DOHH2 (cell line): Measurements from ENCODE around the gene CDC42BPA.

Experiments
- H3F3A ChIP-seq: fragments of 200-600 bp; sonication (generic), shearing (Covaris generic); 2 replicates; pipeline ENCODE4 v1.6.0; 2016; ENCODE audit warnings: antibody characterized with exemption, mild to moderate bottlenecking; ENCODE audit not compliant: control insufficient read depth, insufficient read depth
- H3K27ac ChIP-seq: fragments of 200-600 bp; sonication (generic); 2 replicates; pipeline ENCODE4 v1.5.1; 2014; ENCODE audit warnings: low read depth, mild to moderate bottlenecking, low read length, moderate library complexity
- H3K27me3 ChIP-seq: fragments of 200-600 bp; sonication (generic); 2 replicates; pipeline ENCODE4 v1.6.1; 2014; ENCODE audit warnings: mild to moderate bottlenecking, low read length, mixed read lengths; ENCODE audit not compliant: control insufficient read depth
- H3K36me3 ChIP-seq: fragments of 200-600 bp; sonication (generic); 2 replicates; pipeline ENCODE4 v1.6.1; 2014; ENCODE audit warnings: mild to moderate bottlenecking, low read length, moderate library complexity, mixed read lengths; ENCODE audit not compliant: control insufficient read depth
- H3K4me1 ChIP-seq: fragments of 200-600 bp; sonication (generic); 2 replicates; pipeline ENCODE4 v1.6.1; 2014; ENCODE audit warnings: mild to moderate bottlenecking, low read length, mixed read lengths; ENCODE audit not compliant: control insufficient read depth
- H3K4me2 ChIP-seq: fragments of 200-600 bp; sonication (generic); 2 replicates; pipeline ENCODE4 v1.6.0; 2014; ENCODE audit warnings: mild to moderate bottlenecking, low read length, moderate library complexity
- H3K4me3 ChIP-seq: fragments of 200-600 bp; sonication (generic); 2 replicates; pipeline ENCODE4 v1.5.1; 2014; ENCODE audit warnings: mild to moderate bottlenecking, low read length, mixed read lengths
- H3K79me2 ChIP-seq: fragments of 200-600 bp; sonication (generic); 2 replicates; pipeline ENCODE4 v1.6.1; 2014; ENCODE audit warnings: mild to moderate bottlenecking, low read length, mixed read lengths; ENCODE audit not compliant: control insufficient read depth
- H3K9me2 ChIP-seq: fragments of 200-600 bp; sonication (generic); replicated peaks from 2 replicates; pipeline ENCODE4 v1.6.1; 2014; ENCODE audit warnings: mild to moderate bottlenecking, low read length, mixed read lengths; ENCODE audit not compliant: control insufficient read depth
- H3K9me3 ChIP-seq: fragments of 200-600 bp; sonication (generic); 2 replicates; pipeline ENCODE4 v1.6.1; 2014; ENCODE audit warnings: antibody characterized with exemption, low read length, mixed read lengths; ENCODE audit not compliant: control insufficient read depth, insufficient read depth
- H4K20me1 ChIP-seq: fragments of 200-600 bp; sonication (generic); 2 replicates; pipeline ENCODE4 v1.6.0; 2014; ENCODE audit warnings: low read depth, mild to moderate bottlenecking, antibody characterized with exemption, low read length, moderate library complexity; ENCODE audit not compliant: control insufficient read depth, insufficient read depth
- EZH2phosphoT487 ChIP-seq: fragments of 200-600 bp; sonication (generic); IDR thresholded peaks from 2 replicates; pipeline ENCODE4 v1.6.1; 2017; ENCODE audit warnings: borderline replicate concordance, mild to moderate bottlenecking, antibody characterized with exemption, low read length, moderate library complexity, mixed read lengths
- TF ChIP-seq, protein P1 (sequence below): fragments of 200-600 bp; sonication (generic); IDR thresholded peaks from one replicate; pipeline ENCODE4 v1.5.1; 2014; ENCODE audit warnings: antibody characterized with exemption, mild to moderate bottlenecking, low read depth, low read length; ENCODE audit not compliant: poor library complexity, severe bottlenecking

The CDC42BPA gene

DNA sequence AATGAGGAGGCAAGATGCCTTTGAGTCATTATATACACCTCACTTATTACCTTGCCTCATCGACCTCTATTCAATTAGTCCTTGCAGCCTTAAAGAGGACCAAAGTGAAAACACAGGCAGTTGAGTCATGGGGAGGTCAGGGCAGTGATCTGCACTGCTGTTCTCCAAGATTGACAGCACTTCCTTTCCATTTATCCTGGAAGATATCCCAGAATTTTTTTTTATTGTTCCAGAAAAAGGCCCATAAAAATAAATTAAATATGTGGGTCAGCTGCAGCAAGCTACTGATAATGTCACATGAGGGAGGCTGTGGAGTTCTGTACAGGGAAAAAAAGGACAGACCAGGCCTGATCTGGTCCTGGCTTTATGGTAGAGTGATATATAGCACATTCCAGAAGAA is 33.2 kb upstream of the CDC42BPA start:
- no peaks in the 10 kb centered on the region for H3K9me2 ChIP-seq
- no peaks in the 10 kb centered on the region for H3K9me3 ChIP-seq
- H3K27ac ChIP-seq = no peak overlapping the region
- no peaks in the 10 kb centered on the region for H3K79me2 ChIP-seq
- no peaks in the 10 kb centered on the region for H3K27me3 ChIP-seq
- no peaks in the 10 kb centered on the region for H3F3A ChIP-seq
- no peak overlapping the region for H3K4me3 ChIP-seq
- H3K4me2 ChIP-seq = no peak overlapping the region
- no peaks in the 10 kb centered on the region for H3K36me3 ChIP-seq
- H3K4me1 ChIP-seq = no peaks in the 10 kb centered on the region
- H4K20me1 ChIP-seq = no peaks in the 10 kb centered on the region
- no peak for TF ChIP-seq EZH2phosphoT487
- TF ChIP-seq, protein P1, sequence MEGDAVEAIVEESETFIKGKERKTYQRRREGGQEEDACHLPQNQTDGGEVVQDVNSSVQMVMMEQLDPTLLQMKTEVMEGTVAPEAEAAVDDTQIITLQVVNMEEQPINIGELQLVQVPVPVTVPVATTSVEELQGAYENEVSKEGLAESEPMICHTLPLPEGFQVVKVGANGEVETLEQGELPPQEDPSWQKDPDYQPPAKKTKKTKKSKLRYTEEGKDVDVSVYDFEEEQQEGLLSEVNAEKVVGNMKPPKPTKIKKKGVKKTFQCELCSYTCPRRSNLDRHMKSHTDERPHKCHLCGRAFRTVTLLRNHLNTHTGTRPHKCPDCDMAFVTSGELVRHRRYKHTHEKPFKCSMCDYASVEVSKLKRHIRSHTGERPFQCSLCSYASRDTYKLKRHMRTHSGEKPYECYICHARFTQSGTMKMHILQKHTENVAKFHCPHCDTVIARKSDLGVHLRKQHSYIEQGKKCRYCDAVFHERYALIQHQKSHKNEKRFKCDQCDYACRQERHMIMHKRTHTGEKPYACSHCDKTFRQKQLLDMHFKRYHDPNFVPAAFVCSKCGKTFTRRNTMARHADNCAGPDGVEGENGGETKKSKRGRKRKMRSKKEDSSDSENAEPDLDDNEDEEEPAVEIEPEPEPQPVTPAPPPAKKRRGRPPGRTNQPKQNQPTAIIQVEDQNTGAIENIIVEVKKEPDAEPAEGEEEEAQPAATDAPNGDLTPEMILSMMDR = no peak

DNA sequence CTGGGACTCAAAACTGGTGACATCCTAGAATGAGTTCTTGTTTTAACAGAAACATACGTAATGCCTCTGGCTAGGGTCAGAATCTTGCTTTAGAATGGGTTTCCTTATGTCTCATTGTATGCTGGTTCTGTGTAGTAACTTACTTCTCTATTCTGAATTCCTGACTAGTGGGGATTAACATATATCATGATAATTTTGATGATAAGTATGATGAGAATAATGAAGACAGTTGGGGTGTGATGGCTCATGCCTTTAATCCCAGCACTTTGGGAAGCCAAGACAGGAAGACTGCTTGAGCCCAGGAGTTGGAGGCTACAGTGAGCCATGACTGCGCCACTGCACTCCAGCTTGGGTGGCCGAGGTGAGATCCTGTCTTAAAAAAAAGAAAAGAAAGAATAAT is 31.7 kb upstream of the CDC42BPA start:
- Histone ChIP-seq H4K20me1 (no peaks in the 10 kb centered on the region), H3K4me1 (no peaks in the 10 kb centered on the region), H3K4me2 (no peak overlapping the region), H3K27ac (no peak overlapping the region), H3K9me2 (no peaks in the 10 kb centered on the region), H3K4me3 (no peak overlapping the region), H3F3A (no peaks in the 10 kb centered on the region), H3K36me3 (no peaks in the 10 kb centered on the region), H3K27me3 (no peaks in the 10 kb centered on the region), H3K9me3 (no peaks in the 10 kb centered on the region), H3K79me2 (no peaks in the 10 kb centered on the region)
- no peak for TF ChIP-seq EZH2phosphoT487
- TF ChIP-seq, protein P1 = no peak

DNA sequence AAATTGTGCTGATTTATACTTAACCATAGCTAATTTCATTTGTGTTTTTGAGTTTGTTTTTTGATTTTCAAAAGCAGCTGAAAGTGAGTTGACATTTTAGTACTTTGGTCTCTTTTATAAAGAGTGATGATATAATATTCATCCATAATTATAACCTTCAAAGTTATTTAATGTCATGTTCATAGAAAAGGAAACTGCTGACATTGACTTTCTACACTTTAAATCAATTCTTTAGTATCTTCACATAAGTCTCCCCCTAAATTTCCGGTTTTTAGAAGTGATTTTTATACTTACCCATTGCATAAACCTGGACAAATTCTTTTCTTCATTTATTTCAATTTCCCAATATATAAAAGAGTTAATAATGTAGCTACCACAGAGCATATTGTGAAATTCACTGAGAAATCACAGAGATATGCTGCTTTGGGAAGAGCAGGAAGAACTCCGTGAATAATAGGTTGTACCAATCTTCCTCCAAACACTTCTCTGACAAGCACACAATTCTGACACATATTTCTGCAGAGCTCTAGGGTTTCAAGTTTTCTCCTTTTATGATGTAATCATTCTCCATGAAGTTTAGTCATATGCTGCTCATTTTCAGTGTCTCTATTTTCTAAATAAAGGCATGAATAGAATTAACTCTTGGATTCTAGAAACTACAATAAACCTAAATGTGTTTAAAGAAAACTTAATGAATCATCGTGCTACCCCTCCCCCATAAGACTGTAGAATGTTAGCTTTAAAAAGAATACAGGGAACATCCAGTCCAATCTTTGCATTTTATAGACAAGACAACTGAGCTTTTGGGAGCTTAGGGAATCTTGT is 25.6 kb upstream of the CDC42BPA start:
- TF ChIP-seq EZH2phosphoT487 = no peak
- TF ChIP-seq, protein P1 = no peak
- Histone ChIP-seq H3K9me2 (no peaks in the 10 kb centered on the region), H4K20me1 (no peaks in the 10 kb centered on the region), H3K79me2 (no peaks in the 10 kb centered on the region), H3K9me3 (no peaks in the 10 kb centered on the region), H3K27ac (no peak overlapping the region), H3K4me2 (no peak overlapping the region), H3K36me3 (no peaks in the 10 kb centered on the region), H3K27me3 (no peaks in the 10 kb centered on the region), H3K4me3 (no peak overlapping the region), H3F3A (no peaks in the 10 kb centered on the region), H3K4me1 (no peaks in the 10 kb centered on the region)
